ENCODE data around the gene PALM3.

DNA sequence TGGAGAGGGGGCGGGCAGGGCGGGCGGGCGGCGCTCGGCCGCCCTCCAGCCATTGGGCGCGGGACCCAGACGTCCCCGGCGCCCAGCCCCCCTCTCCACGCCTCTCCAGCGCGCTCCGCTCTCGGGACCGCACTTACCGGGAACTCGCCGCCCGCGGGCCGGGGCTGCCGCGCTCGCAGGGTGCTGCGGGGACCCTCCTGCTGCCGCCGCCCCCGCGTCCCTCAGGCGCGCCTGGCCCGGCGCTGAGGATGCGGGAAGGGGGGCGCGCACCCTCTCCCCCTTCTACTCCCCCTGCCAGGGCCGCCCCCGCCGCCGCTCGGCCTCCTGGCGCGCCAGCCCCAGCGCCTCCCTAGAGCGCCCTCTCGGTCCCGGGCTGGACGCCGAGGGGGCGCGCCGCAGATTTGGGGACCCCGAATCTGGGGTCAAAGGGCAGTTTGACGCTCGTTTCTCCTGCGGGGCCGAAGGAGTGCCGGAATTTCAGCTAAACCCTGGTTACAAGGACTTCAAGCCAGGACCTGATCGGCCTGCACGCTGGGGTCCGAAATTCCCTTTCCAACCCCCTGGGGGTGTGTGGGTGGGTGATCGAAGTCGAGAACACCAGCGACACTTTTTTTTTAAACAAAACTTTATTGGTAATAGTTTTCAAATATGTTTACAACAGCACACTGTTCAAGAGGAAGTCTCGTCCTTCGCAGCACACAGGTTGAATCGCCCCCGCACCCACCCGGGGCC is 29.4 kb upstream of the PALM3 start:
- TF ChIP-seq REST (IDR thresholded peaks at IDR 0.05; ENCODE audit: insufficient read depth in 1 of 2, low read depth in 2 of 2, low read length in 2 of 2) (no peak), TAF1 (IDR thresholded peaks at IDR 0.05; ENCODE audit: borderline replicate concordance, insufficient read depth, low read length) (no peak), FOXP2 (optimal IDR thresholded peaks at IDR 0.05; ENCODE audit: borderline replicate concordance, extremely low read depth, extremely low read length, insufficient read depth) (no peak)

Data from PFSK-1 (cell line).